ENCODE data around the gene SAMD10.

The SAMD10 gene

DNA sequence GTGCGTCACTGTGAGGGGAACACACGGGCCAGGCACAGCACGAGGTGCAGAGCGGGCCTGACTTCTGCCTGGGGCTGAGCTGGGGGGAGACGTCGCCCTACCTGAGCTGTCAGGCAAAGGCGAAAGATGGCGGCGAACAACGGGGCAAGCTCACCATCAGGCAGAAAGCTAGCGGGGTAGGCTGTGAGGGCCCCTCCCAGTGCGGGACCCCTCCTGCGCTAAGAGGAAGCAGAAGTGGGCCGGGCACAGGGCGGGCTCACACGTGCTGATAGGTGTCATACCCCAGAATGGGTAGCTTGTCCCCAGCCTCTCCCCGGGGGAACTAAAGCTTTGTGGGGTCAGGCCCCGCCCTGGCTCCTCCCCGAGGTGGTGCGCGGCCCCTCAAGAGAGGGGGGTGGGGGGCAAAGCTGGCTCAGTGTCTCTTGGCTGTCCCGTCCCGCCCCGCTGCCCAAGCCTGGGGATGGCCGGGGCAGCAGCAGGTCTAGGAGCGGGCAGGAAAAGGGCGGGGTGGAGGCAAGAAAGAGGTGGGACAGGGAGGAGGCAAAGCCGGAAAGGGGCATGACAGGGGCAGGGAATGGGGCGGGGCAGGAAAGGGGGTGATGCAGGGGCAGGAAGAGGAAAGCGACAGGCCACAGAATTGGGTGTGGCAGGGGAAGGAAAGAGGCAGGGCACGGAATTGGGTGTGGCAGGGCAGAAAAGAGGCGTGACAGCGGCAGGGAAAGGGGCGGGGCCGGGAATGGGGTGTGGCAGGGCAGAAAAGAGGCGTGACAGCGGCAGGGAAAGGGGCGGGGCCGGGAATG lies 38.0 kb downstream of the SAMD10 start:
- CTCF ChIA-PET = no interaction called here
- no peaks in the 10 kb centered on the region for H3K9me3 ChIP-seq (ENCODE audit: control insufficient read depth, insufficient read depth, low read depth, low read length)
- no peak overlapping the region for H3K4me3 ChIP-seq (ENCODE audit: low read depth, low read length)
- no peak overlapping the region for H3K27ac ChIP-seq (ENCODE audit: extremely low read depth, low read depth, low read length)
- no peaks in the 10 kb centered on the region for H3K4me1 ChIP-seq (ENCODE audit: control insufficient read depth, insufficient read depth, low read length)
- peaks cover under 1 to 72% of the 10 kb centered on the region in 2 experiments; a peak in 2 of 3 replicates for H3K36me3 ChIP-seq (ENCODE audit: control insufficient read depth in 2 of 2, insufficient read depth in 1 of 2, low read length in 2 of 2)
- POLR2A ChIA-PET = no interaction called here
- TF ChIP-seq ZNF747 (tag by site-specific recombination; IDR thresholded peaks at IDR 0.05) (no peak), ZBTB1 (tag by site-specific recombination; IDR thresholded peaks at IDR 0.05) (0 out of 2 replicates have a peak, but pooled peaks have one; percentile 30), ZXDB (tag by site-specific recombination; IDR thresholded peaks at IDR 0.05) (peak; percentile 97), KLF1 (tag by site-specific recombination; IDR thresholded peaks at IDR 0.05) (peak; percentile 99), ZBTB8A (tag by site-specific recombination; IDR thresholded peaks at IDR 0.05) (peak; percentile 69), SCRT2 (tag by site-specific recombination; IDR thresholded peaks at IDR 0.05) (peak; percentile 35; the same call in 1 of the 2 replicates), SP7 (tag by site-specific recombination; IDR thresholded peaks at IDR 0.05) (peak; percentile 53; the same call in 1 of the 2 replicates), WT1 (tag by site-specific recombination; IDR thresholded peaks at IDR 0.05) (0 out of 2 replicates have a peak, but pooled peaks have one; percentile 26), ZNF629 (tag by site-specific recombination; IDR thresholded peaks at IDR 0.05) (0 out of 2 replicates have a peak, but pooled peaks have one; percentile 22), ZNF423 (tag by site-specific recombination; IDR thresholded peaks at IDR 0.05) (no peak), GLIS1 (tag by site-specific recombination; IDR thresholded peaks at IDR 0.05) (peak; percentile 30), EGR2 (tag by site-specific recombination; IDR thresholded peaks at IDR 0.05; ENCODE audit: low read depth) (0 out of 2 replicates have a peak, but pooled peaks have one; percentile 17), ZNF341 (tag by site-specific recombination; IDR thresholded peaks at IDR 0.05; ENCODE audit: low read depth) (peak; percentile 85), ZBTB20 (tag by site-specific recombination; IDR thresholded peaks at IDR 0.05) (no peak), KLF7 (tag by site-specific recombination; IDR thresholded peaks at IDR 0.05; ENCODE audit: borderline replicate concordance) (peak; percentile 96), KLF8 (tag by site-specific recombination; IDR thresholded peaks at IDR 0.05) (peak; percentile 100), ZNF654 (tag by site-specific recombination; IDR thresholded peaks at IDR 0.05; ENCODE audit: low read depth) (no peak), SP3 (tag by site-specific recombination; IDR thresholded peaks at IDR 0.05) (peak; percentile 65), GLIS2 (tag by site-specific recombination; IDR thresholded peaks at IDR 0.05) (peak; percentile 37; the same call in 1 of the 2 replicates), KLF9 (tag by site-specific recombination; IDR thresholded peaks at IDR 0.05; ENCODE audit: low read depth) (peak; percentile 100), KLF16 (tag by site-specific recombination; IDR thresholded peaks at IDR 0.05) (peak; percentile 93)
- TF ChIP-seq, protein P1, sequence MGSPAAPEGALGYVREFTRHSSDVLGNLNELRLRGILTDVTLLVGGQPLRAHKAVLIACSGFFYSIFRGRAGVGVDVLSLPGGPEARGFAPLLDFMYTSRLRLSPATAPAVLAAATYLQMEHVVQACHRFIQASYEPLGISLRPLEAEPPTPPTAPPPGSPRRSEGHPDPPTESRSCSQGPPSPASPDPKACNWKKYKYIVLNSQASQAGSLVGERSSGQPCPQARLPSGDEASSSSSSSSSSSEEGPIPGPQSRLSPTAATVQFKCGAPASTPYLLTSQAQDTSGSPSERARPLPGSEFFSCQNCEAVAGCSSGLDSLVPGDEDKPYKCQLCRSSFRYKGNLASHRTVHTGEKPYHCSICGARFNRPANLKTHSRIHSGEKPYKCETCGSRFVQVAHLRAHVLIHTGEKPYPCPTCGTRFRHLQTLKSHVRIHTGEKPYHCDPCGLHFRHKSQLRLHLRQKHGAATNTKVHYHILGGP (tag by site-specific recombination; IDR thresholded peaks at IDR 0.05) = no peak
- TF ChIP-seq, protein P2, sequence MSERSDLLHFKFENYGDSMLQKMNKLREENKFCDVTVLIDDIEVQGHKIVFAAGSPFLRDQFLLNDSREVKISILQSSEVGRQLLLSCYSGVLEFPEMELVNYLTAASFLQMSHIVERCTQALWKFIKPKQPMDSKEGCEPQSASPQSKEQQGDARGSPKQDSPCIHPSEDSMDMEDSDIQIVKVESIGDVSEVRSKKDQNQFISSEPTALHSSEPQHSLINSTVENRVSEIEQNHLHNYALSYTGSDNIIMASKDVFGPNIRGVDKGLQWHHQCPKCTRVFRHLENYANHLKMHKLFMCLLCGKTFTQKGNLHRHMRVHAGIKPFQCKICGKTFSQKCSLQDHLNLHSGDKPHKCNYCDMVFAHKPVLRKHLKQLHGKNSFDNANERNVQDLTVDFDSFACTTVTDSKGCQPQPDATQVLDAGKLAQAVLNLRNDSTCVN (tag by site-specific recombination; optimal IDR thresholded peaks at IDR 0.05) = peak; percentile 11
- TF ChIP-seq, protein P3, sequence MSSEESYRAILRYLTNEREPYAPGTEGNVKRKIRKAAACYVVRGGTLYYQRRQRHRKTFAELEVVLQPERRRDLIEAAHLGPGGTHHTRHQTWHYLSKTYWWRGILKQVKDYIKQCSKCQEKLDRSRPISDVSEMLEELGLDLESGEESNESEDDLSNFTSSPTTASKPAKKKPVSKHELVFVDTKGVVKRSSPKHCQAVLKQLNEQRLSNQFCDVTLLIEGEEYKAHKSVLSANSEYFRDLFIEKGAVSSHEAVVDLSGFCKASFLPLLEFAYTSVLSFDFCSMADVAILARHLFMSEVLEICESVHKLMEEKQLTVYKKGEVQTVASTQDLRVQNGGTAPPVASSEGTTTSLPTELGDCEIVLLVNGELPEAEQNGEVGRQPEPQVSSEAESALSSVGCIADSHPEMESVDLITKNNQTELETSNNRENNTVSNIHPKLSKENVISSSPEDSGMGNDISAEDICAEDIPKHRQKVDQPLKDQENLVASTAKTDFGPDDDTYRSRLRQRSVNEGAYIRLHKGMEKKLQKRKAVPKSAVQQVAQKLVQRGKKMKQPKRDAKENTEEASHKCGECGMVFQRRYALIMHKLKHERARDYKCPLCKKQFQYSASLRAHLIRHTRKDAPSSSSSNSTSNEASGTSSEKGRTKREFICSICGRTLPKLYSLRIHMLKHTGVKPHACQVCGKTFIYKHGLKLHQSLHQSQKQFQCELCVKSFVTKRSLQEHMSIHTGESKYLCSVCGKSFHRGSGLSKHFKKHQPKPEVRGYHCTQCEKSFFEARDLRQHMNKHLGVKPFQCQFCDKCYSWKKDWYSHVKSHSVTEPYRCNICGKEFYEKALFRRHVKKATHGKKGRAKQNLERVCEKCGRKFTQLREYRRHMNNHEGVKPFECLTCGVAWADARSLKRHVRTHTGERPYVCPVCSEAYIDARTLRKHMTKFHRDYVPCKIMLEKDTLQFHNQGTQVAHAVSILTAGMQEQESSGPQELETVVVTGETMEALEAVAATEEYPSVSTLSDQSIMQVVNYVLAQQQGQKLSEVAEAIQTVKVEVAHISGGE (tag by site-specific recombination; conservative IDR thresholded peaks at IDR 0.05; ENCODE audit: low read depth) = peak; percentile 90
- TF ChIP-seq, protein P4, sequence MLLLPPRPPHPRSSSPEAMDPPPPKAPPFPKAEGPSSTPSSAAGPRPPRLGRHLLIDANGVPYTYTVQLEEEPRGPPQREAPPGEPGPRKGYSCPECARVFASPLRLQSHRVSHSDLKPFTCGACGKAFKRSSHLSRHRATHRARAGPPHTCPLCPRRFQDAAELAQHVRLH (tag by site-specific recombination; IDR thresholded peaks at IDR 0.05) = no peak
- TF ChIP-seq, protein P5, sequence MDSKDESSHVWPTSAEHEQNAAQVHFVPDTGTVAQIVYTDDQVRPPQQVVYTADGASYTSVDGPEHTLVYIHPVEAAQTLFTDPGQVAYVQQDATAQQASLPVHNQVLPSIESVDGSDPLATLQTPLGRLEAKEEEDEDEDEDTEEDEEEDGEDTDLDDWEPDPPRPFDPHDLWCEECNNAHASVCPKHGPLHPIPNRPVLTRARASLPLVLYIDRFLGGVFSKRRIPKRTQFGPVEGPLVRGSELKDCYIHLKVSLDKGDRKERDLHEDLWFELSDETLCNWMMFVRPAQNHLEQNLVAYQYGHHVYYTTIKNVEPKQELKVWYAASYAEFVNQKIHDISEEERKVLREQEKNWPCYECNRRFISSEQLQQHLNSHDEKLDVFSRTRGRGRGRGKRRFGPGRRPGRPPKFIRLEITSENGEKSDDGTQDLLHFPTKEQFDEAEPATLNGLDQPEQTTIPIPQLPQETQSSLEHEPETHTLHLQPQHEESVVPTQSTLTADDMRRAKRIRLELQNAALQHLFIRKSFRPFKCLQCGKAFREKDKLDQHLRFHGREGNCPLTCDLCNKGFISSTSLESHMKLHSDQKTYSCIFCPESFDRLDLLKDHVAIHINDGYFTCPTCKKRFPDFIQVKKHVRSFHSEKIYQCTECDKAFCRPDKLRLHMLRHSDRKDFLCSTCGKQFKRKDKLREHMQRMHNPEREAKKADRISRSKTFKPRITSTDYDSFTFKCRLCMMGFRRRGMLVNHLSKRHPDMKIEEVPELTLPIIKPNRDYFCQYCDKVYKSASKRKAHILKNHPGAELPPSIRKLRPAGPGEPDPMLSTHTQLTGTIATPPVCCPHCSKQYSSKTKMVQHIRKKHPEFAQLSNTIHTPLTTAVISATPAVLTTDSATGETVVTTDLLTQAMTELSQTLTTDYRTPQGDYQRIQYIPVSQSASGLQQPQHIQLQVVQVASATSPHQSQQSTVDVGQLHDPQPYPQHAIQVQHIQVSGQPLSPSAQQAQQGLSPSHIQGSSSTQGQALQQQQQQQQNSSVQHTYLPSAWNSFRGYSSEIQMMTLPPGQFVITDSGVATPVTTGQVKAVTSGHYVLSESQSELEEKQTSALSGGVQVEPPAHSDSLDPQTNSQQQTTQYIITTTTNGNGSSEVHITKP (tag by site-specific recombination; IDR thresholded peaks at IDR 0.05) = peak; percentile 62
- TF ChIP-seq, protein P6, sequence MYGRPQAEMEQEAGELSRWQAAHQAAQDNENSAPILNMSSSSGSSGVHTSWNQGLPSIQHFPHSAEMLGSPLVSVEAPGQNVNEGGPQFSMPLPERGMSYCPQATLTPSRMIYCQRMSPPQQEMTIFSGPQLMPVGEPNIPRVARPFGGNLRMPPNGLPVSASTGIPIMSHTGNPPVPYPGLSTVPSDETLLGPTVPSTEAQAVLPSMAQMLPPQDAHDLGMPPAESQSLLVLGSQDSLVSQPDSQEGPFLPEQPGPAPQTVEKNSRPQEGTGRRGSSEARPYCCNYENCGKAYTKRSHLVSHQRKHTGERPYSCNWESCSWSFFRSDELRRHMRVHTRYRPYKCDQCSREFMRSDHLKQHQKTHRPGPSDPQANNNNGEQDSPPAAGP (tag by site-specific recombination; IDR thresholded peaks at IDR 0.05) = peak; percentile 88
